Measurements from ENCODE around the gene USH1G.

USH1G gene

GRCh38 chr17:74954665-74955421 is 31.8 kb upstream of the USH1G start:
- no peak overlapping the region for H3K4me3 ChIP-seq (ENCODE audit: low read depth, low read length)
- ChIA-PET CTCF (interaction anchor here (0.8 to 9.5 kb wide), 5 partner anchors 10 to 245 kb away, joined by 3 to 181 read pairs (median 102); partner anchors contain the start of genes HID1, OTOP2 and USH1G), POLR2A (no interaction called here)
- no peak for DNase-seq (ENCODE audit: low read depth, low spot score)
- no peak for TF ChIP-seq CTCF (IDR thresholded peaks at IDR 0.05; ENCODE audit: insufficient read depth, low read length, missing control alignments)

GRCh38 chr17:74954115-74954514 is 31.1 kb upstream of the USH1G start:
- CTCF ChIA-PET = interaction anchor here (1.5 to 8.8 kb wide), 4 partner anchors 7 to 246 kb away, joined by 3 to 109 read pairs (median 82); partner anchors contain the start of genes OTOP2 and USH1G
- POLR2A ChIA-PET = no interaction called here
- no peak for TF ChIP-seq CTCF (IDR thresholded peaks at IDR 0.05; ENCODE audit: insufficient read depth, low read length, missing control alignments)
- DNase-seq (ENCODE audit: low read depth, low spot score) = no peak
- no peak overlapping the region for H3K4me3 ChIP-seq (ENCODE audit: low read depth, low read length)

GRCh38 chr17:74953134-74953687 is 30.2 kb upstream of the USH1G start:
- no peak for TF ChIP-seq CTCF (IDR thresholded peaks at IDR 0.05; ENCODE audit: insufficient read depth, low read length, missing control alignments)
- H3K4me3 ChIP-seq (ENCODE audit: low read depth, low read length) = no peak overlapping the region
- DNase-seq (ENCODE audit: low read depth, low spot score) = no peak
- ChIA-PET CTCF (interaction anchor here (1.6 to 8.2 kb wide), 3 partner anchors 8 to 162 kb away, joined by 4 to 109 read pairs (median 61); partner anchors contain the start of genes OTOP2 and USH1G), POLR2A (no interaction called here)

- H3K4me3 ChIP-seq (ENCODE audit: low read depth, low read length) = no peak overlapping the region
- CTCF ChIA-PET = interaction anchor here (1.6 to 8.2 kb wide), 3 partner anchors 9 to 161 kb away, joined by 4 to 109 read pairs (median 61); partner anchors contain the start of genes OTOP2 and USH1G
- no peak for DNase-seq (ENCODE audit: low read depth, low spot score)
- POLR2A ChIA-PET = no interaction called here
- TF ChIP-seq CTCF (IDR thresholded peaks at IDR 0.05; ENCODE audit: insufficient read depth, low read length, missing control alignments) = no peak
Measured at GRCh38 chr17:74952431-74953133, 29.5 kb upstream of the USH1G start.

GRCh38 chr17:74951680-74952421 is 28.8 kb upstream of the USH1G start:
- POLR2A ChIA-PET = no interaction called here
- no peak for DNase-seq (ENCODE audit: low read depth, low spot score)
- no peak overlapping the region for H3K4me3 ChIP-seq (ENCODE audit: low read depth, low read length)
- TF ChIP-seq CTCF (IDR thresholded peaks at IDR 0.05; ENCODE audit: insufficient read depth, low read length, missing control alignments) = no peak
- CTCF ChIA-PET = interaction anchor here (1.6 to 8.2 kb wide), 3 partner anchors 10 to 160 kb away, joined by 4 to 109 read pairs (median 61); partner anchors contain the start of genes OTOP2 and USH1G

All from AG04449 (cell line).